ENCODE measurements around the gene MISP.
A peak's percentile ranks its signal among the peaks of the same experiment; 100 is the strongest.

MISP gene

DNA sequence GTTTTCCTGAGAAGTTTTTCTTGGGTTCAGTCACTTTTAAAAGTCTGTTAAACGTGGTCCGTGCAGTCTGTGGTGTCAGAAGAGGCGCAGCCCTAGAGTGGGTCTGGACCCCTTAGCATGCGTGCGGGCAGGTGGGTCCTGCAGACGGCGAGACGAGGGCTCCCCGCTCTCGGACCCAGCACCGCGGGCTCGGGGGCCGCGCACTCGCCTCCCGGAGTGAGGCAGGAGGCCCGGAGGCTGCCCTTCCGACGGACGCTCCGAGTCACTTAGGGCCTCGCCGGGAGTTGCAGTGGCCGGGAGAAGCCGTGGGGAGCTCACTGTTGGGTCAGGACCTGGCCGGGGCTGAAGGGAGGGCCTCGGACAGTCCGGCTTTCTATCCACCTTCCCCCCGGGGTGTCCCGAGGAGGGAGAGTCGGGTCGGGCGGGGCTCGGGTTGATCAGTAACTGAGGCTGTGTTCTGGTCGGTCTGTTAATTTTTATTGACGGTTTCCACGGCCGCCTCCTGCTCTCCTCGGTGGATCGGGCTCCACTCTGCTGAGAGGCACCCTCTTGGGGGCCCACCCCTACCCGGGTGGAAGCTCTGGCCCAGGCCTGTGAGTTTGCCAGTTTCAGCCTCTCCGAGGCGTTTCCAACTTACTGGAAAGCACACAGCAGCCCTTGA lies 47.6 kb downstream of the MISP start:
- DNase-seq: no peak

DNA sequence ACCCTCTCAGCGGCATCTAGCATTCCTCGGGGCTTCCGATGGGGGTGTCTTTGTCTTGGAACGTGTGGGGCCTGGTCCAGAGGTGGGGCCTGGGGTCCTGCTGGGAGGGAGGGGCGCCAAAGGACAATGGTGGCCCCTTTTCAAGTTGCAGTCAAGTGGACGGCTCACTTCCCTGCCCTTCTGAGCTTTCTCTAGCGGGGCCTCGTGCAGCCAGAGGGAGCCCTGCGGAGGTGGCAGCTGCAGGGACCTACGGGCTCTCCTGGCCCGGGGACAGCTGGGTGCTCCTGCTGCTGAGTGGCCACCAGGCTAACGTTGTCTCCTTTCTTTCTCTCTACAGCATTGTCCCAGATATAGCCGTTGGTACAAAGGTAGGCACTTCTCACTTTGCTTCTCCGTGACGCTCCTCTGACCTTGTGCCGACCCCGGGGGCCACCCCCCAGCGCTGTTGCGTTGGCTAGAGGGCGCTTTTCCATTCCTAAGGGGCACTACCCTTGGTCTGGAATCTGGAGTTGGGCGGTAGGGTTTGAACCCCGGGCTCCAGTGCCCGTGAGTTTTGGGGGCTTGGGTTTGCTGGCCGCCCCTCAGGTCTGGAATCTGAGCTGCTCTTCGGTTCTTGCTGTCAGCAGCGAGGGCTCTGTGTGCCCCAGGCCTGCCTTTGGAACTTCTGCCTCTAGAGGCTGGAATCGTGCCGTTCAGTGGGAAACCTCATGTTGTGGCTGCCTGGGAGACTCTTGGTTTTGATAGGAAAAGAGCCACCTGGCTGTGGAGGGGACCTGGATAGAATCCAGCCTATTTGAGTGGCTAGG lies 48.4 kb downstream of the MISP start:
- DNase-seq: peak; percentile 59

DNA sequence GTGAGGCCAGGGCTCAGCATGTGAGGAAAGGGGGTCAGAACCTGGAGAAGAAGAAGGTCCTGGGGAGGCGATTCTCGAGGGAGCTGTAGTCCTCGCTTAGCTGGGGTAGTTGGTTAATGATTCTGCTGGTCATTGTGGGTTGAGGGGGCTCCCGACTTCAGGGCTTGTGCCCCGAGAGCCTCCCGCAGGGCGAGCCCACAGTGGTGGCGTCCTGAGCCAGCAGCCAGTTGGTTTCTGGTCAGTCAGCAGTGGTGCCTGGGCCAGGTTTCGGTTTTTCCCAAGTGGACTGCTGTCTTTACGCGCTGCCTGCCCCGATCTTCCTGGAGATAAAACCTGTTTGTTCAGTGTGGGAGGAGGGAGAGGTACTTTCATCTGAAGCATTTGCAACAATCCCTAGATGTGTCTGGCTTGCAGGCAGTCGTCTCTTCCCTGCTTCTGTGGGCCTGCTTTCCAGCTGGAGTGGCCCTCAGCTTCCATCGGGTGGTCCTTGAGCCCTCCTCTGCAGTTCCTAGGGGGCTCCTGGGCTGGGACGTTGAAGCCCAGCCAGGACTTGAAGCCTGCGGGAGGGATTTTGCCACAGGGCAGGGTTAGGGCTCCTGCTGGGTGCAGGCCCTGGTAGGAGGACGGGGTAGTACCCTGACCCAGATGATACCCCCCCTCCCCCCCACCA lies 49.6 kb downstream of the MISP start:
- DNase-seq: no peak

DNA sequence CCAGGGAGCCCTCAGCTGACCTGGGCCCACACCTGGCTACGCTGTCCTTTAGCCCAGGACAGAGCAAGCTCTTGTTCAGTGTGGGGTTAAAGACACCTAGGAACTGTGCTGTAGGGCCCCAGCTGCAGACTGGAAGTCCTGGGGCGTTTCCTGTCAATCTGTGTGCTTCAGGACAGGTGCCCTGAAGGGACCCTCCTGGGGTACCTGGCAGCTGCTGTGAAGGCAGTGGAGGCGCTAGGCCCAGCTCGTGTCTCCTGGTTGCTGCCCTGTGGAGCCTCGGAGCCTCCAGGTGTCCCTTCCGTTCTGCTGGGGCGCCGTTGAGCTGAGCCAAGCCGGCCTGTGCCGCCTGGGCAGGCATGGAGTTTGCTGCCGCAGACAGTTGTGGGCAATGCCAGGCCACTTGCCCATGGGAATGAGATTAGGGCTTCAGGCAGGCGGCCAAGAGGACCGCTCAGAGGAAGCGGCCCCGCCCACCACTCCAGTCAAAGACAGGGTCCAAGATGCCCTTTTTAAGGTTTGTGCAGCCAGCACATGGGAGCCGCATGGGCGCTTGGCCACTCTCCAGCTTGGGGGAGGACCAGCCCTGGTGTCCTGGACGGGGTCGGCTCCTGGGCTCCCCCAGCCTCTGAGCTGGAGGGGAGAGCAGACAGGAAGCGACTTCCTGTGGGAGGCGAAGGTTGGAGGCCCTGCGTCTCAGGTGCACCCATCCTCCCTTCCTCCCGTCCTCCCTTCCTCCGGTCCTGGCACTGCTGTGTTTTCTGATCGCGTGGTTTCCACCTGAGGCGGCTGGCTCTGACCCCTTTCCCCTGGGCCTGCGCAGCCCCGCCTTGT lies 50.3 kb downstream of the MISP start:
- DNase-seq: no peak

DNA sequence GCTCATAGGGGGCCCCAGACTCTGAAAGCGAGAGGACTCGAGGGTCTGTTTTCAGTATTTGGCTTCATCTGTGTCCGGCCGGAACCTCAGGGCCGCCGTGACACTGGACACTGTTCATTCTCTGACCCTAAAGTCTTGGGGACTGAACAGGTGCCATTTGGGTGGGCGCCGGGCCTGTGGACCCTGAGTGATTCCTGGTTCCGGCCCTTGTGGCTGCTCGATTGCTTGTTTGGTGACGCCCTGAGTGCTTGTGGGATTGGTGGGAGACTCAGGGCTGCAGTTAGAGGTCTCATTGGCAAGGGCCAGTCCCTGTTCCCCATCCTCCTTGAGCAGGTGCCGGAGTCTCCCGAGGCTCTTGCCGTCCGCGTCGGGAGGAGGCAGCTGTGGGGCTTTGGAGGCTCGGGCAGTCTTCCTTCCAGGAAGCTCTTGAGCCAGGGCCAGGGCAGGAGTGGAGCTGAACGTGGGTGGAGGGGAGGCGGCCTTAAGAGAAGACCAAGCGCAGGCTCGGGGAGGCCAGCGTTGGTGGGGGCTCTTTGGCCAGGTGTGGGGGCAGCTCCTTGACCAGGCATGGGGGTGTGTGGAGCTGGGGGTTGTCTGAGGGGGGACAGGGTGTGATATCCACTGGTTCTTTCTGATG lies 51.1 kb downstream of the MISP start:
- DNase-seq: no peak

DNA sequence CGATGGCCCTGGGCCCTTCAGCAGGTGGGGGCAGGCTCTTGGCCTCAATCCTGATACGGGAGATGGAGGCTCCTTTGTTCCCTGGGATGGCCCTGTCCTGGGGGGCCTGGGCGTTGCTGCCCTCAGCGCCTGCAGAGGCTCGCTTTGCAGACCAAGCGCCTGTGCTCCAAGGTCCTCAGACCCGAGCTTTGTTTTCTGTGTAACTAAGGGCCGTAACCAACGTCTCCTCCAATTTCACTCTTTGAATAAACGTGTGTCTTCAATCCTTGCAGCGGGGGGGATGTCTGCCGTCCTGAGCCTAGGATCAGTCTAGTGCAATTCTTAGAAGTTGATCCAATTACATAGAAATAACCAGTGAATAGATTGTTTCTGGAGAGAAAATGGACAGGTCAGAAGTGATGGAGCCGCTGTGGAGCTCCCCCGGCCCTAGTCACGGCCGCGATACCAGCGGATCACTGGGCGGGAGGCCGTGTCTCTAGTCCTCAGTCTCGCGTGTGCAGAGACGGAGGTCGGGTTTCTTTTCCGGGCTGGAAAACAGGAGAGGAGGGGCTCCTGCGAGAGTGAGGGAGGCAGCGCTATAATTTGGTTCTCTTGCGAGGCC lies 51.7 kb downstream of the MISP start:
- no peak for DNase-seq

DNA sequence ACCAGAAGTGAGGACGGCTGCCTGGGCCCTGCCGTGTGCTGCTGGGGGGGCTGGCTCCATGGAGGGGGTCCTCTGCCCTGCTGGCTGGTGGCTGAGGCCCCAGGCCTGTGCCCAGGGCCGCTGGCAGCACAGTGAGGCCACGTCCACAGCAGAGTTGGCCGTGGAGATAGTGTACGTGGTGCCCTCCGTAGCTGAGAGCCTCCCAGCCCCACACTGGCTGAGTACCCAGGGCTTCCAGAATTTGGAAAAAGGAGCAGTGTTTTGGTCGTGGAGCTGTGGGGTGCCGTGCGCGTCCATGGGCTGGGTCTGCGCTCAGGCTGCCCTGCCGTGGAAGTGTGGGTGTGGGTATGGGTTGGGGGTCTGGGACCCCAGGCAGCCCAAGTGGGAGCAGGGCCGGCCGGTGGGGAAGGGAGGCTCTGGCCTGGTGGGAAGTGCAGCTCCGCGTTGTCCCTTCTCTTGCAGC lies 52.2 kb downstream of the MISP start:
- no peak for DNase-seq

DNA sequence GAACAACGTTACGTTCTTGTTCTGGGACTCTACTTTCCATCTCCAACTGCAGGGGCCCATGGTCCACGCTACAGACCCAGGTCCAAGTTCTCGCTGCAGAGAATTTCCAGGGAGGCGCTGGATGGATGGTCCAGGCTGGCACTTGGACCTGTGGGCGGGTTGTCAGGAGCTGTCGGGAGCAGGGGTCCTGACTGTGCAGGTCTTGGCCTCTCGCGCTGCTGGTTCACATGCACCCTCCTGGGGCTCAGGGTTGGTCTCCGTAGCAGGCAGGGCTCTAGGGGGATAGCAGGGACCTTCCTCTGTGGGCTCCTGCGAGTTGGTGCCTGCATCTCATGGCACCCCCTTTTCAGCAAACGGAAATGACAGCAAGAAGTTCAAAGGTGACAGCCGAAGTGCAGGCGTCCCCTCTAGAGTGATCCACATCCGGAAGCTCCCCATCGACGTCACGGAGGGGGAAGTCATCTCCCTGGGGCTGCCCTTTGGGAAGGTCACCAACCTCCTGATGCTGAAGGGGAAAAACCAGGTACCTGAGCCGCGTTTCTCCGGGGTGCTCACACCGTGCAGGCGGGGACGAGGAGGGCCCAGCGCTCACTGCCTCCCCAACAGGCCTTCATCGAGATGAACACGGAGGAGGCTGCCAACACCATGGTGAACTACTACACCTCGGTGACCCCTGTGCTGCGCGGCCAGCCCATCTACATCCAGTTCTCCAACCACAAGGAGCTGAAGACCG lies 52.9 kb downstream of the MISP start:
- no peak for DNase-seq

DNA sequence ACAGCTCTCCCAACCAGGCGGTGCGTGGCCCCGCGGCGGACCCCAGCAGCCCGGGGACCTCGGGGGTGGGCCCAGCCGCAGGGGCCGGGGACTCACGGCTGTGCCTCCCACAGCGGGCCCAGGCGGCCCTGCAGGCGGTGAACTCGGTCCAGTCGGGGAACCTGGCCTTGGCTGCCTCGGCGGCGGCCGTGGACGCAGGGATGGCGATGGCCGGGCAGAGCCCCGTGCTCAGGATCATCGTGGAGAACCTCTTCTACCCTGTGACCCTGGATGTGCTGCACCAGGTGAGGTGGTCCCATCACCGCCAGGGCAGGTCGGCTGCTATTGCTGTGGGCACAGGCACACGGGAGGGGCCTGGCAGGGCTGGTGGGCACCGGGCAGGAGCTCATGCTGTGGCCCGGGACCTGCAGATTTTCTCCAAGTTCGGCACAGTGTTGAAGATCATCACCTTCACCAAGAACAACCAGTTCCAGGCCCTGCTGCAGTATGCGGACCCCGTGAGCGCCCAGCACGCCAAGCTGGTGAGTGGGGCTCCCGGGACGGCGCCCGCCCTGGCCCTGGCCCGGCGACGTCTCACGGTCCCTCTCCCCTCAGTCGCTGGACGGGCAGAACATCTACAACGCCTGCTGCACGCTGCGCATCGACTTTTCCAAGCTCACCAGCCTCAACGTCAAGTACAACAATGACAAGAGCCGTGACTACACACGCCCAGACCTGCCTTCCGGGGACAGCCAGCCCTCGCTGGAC lies 53.7 kb downstream of the MISP start:
- no peak for DNase-seq

DNA sequence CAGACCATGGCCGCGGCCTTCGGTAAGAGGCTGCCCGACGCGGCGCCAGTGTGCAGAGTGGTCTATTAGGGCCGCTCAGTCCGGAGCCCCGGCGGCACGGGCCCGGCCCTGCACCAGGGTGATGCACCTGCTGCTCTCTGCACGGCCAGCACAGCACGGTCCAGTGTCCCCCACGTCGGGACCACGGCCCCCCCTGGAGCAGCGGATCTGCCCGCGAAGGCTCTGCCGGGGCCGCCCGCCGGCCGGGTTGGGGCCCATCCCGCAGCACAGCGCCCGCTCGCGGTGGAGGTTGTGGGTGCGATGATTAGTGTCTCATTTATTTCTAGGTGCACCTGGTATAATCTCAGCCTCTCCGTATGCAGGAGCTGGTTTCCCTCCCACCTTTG lies 54.2 kb downstream of the MISP start:
- no peak for DNase-seq

DNA sequence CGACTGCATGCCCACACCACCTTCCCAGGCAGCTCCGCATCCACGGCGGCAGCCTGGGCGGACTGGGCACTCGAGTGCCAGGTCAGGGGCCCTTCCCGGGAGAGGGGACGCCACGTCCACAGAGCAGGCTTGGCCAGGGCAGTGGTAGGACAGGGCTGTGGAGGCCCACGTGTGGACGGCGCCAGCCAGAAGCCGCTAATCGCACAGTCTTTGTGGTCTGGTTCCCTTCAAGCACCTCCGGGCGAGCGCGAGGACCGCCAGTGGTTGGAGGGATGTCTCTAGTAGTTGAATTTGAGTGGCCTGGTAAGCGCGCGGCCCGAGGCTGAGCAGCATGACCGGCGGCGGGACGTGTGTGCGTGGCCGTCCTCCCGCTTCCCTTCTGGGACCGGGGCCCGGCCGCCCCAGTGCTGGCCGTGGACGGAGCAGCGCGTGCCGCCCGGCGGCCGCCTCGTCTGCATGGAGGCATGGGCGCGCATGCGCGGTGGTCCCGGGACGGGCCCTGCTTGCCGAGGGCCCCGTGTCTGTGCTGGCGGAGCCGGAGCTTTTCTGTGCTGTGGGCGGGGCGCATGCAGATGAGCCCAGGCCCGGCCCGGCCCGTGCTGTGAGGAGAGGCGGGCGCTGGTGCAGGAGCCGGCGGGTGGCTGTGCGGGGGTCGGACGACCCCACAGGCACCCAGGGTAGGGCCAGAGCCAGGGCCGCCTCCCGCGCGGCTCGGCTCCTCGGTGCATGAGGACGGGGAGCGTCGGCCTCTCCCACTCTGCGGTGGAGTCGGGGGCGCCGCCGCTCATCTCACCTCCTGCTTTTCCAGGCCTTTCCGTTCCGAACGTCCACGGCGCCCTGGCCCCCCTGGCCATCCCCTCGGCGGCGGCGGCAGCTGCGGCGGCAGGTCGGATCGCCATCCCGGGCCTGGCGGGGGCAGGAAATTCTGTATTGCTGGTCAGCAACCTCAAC lies 55.0 kb downstream of the MISP start:
- no peak for DNase-seq

DNA sequence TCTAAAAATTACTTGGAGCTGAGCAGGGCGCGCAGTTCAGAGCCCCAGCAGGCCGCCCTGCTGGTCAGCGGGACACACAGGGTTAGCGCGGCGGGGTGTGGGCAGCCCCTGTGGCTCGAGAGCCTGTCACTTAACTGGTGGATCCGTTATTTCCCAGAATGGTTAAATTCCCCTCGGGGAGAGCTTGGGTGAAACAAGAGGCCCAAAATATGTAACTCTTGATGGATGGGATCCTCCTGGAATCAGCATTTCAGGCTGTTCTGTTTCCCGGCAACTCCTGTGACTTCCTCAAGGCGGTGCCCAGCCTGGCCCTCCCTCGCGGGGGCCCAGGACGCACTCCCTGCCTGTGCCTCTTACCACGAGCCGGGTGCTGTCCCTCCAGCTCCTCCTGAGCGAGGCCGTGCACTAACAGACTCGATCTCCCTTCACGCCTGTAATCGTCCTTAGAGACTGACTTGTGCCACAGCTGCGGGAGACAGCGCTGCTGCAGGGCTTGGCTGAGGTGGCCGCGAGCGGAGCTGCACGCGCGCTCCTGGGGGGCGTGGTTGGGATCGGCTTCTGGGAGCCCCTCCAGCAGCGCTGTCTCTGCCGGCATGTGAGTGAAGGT lies 56.0 kb downstream of the MISP start:
- DNase-seq: no peak

DNA sequence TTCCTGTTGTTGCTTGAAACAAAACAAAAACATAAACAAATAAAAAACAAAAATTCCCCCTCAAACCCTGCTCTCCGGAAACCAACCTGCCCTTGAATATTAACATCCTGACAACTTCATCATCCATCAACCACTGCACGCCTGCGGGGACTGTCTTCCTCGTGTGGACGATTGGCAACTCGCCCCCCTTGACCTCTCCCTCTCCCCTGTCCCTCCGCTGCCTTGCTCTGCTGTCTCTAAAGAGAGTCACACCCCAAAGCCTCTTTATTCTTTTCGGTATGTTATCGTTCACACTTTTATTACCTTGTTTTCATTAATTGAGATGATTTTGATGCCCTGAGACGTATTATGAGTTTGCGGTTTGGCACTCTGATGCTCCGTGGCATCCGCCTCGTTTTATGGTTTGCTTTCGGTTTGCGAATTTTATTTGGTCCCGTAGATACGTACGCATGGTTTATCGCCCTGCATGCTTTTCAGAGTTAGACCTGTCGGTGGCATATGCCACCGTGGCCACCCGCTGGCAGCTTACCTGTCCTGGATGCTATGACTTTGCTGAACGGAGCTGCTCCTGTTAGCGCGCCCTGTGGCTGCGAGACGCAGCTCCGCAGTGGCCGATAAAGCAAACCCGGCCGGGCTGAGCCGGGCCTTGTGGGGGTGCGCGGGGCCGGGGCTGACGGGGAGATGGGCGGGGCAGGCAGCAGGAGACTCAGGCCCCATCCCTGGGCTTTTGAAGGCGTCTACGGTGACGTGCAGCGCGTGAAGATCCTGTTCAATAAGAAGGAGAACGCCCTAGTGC lies 56.9 kb downstream of the MISP start:
- DNase-seq: no peak

DNA sequence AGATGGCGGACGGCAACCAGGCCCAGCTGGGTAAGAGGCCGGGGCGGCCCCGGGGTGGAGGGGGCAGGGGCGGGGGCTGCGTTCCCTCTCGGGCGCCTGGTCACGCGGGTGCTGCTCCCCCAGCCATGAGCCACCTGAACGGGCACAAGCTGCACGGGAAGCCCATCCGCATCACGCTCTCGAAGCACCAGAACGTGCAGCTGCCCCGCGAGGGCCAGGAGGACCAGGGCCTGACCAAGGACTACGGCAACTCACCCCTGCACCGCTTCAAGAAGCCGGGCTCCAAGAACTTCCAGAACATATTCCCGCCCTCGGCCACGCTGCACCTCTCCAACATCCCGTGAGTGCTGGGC lies 57.5 kb downstream of the MISP start:
- DNase-seq: no peak

DNA sequence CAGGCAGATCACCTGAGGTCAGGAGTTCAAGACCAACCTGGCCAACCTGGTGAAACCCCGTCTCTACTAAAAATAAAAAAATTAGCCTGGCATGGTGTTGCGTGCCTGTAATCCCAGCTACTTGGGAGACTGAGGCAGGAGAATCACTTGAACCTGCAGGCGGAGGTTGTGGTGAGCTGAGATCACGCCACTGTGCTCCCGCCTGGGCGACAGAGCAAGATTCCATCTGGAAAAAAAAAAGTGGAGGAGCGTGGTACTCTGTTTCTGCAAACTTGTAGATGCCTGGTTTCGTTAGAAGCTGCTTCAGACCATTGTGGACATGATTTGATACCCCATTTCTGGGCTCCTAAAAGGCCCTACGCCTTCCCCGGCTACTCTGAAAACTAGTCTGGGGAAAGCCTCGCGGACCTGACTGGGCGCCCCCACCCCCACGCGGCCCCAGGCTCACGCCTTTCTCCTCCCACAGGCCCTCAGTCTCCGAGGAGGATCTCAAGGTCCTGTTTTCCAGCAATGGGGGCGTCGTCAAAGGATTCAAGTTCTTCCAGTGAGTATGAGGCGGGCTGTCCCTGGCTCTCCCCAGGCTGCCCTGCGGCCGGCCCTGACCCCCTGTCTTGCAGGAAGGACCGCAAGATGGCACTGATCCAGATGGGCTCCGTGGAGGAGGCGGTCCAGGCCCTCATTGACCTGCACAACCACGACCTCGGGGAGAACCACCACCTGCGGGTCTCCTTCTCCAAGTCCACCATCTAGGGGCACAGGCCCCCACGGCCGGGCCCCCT lies 59.4 kb downstream of the MISP start:
- no peak for DNase-seq

DNA sequence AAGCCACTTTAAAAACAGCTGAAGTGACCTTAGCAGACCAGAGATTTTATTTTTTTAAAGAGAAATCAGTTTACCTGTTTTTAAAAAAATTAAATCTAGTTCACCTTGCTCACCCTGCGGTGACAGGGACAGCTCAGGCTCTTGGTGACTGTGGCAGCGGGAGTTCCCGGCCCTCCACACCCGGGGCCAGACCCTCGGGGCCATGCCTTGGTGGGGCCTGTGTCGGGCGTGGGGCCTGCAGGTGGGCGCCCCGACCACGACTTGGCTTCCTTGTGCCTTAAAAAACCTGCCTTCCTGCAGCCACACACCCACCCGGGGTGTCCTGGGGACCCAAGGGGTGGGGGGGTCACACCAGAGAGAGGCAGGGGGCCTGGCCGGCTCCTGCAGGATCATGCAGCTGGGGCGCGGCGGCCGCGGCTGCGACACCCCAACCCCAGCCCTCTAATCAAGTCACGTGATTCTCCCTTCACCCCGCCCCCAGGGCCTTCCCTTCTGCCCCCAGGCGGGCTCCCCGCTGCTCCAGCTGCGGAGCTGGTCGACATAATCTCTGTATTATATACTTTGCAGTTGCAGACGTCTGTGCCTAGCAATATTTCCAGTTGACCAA lies 60.1 kb downstream of the MISP start:
- no peak for DNase-seq

DNA sequence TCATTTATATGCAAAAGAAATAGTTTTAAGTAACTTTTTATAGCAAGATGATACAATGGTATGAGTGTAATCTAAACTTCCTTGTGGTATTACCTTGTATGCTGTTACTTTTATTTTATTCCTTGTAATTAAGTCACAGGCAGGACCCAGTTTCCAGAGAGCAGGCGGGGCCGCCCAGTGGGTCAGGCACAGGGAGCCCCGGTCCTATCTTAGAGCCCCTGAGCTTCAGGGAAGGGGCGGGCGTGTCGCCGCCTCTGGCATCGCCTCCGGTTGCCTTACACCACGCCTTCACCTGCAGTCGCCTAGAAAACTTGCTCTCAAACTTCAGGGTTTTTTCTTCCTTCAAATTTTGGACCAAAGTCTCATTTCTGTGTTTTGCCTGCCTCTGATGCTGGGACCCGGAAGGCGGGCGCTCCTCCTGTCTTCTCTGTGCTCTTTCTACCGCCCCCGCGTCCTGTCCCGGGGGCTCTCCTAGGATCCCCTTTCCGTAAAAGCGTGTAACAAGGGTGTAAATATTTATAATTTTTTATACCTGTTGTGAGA lies 60.7 kb downstream of the MISP start:
- DNase-seq: no peak
